ENCODE data around the gene GYPB.
"Not testable (repeated sequence)": the region's sequence is repeated elsewhere in the genome, so short reads cannot be mapped to it uniquely, and the experiment has no call there.

GYPB gene

GRCh38 chr4:143974021-143974420 lies 45.2 kb downstream of the GYPB start:
- not testable (repeated sequence) for H3K4me1 ChIP-seq (ENCODE audit: control insufficient read depth, insufficient read depth, low read length); H3K9me3 ChIP-seq (replicated peaks; ENCODE audit: low read length); H3K36me3 ChIP-seq (ENCODE audit: insufficient read depth, low read length); H3K4me2 ChIP-seq (ENCODE audit: low read length); H3K9ac ChIP-seq (ENCODE audit: low read depth, low read length); H3K4me3 ChIP-seq (ENCODE audit: low read length); H3K27me3 ChIP-seq (ENCODE audit: control insufficient read depth, insufficient read depth, low read length)

- no peak overlapping the region for H3K9ac ChIP-seq (ENCODE audit: low read depth, low read length)
- no peak overlapping the region for H3K4me2 ChIP-seq (ENCODE audit: low read length)
- no peaks in the 10 kb centered on the region for H3K27me3 ChIP-seq (ENCODE audit: control insufficient read depth, insufficient read depth, low read length)
- no peak overlapping the region for H3K4me3 ChIP-seq (ENCODE audit: low read length)
- H3K36me3 ChIP-seq (ENCODE audit: insufficient read depth, low read length): no peaks in the 10 kb centered on the region
- no peaks in the 10 kb centered on the region for H3K9me3 ChIP-seq (replicated peaks; ENCODE audit: low read length)
- no peaks in the 10 kb centered on the region for H3K4me1 ChIP-seq (ENCODE audit: control insufficient read depth, insufficient read depth, low read length)
Measured at GRCh38 chr4:143961075-143961474, 58.1 kb downstream of the GYPB start.

GRCh38 chr4:143955306-143955705 lies 63.9 kb downstream of the GYPB start:
- not testable (repeated sequence) for H3K4me2 ChIP-seq (ENCODE audit: low read length); H3K4me3 ChIP-seq (ENCODE audit: low read length); H3K27me3 ChIP-seq (ENCODE audit: control insufficient read depth, insufficient read depth, low read length); H3K9me3 ChIP-seq (replicated peaks; ENCODE audit: low read length); H3K36me3 ChIP-seq (ENCODE audit: insufficient read depth, low read length); H3K9ac ChIP-seq (ENCODE audit: low read depth, low read length); H3K4me1 ChIP-seq (ENCODE audit: control insufficient read depth, insufficient read depth, low read length)

- H3K9ac ChIP-seq (ENCODE audit: low read depth, low read length); H3K4me2 ChIP-seq (ENCODE audit: low read length); H3K9me3 ChIP-seq (replicated peaks; ENCODE audit: low read length): not testable (repeated sequence)
Measured at GRCh38 chr4:143951458-143951972, 67.7 kb downstream of the GYPB start.

GRCh38 chr4:143950967-143951366 lies 68.2 kb downstream of the GYPB start:
- H3K27me3 ChIP-seq (ENCODE audit: control insufficient read depth, insufficient read depth, low read length); H3K4me3 ChIP-seq (ENCODE audit: low read length); H3K9me3 ChIP-seq (replicated peaks; ENCODE audit: low read length); H3K9ac ChIP-seq (ENCODE audit: low read depth, low read length); H3K36me3 ChIP-seq (ENCODE audit: insufficient read depth, low read length); H3K4me1 ChIP-seq (ENCODE audit: control insufficient read depth, insufficient read depth, low read length); H3K4me2 ChIP-seq (ENCODE audit: low read length): not testable (repeated sequence)

More at GRCh38 chr4:143951458-143951972, 67.7 kb downstream of the GYPB start:
- not testable (repeated sequence) for H3K4me3 ChIP-seq (ENCODE audit: low read length); H3K27me3 ChIP-seq (ENCODE audit: control insufficient read depth, insufficient read depth, low read length); H3K36me3 ChIP-seq (ENCODE audit: insufficient read depth, low read length); H3K4me1 ChIP-seq (ENCODE audit: control insufficient read depth, insufficient read depth, low read length)

- H3K4me3 ChIP-seq (ENCODE audit: low read length); H3K9ac ChIP-seq (ENCODE audit: low read depth, low read length); H3K27me3 ChIP-seq (ENCODE audit: control insufficient read depth, insufficient read depth, low read length); H3K4me1 ChIP-seq (ENCODE audit: control insufficient read depth, insufficient read depth, low read length); H3K36me3 ChIP-seq (ENCODE audit: insufficient read depth, low read length); H3K9me3 ChIP-seq (replicated peaks; ENCODE audit: low read length); H3K4me2 ChIP-seq (ENCODE audit: low read length): not testable (repeated sequence)
Measured at GRCh38 chr4:143950185-143950584, 69.0 kb downstream of the GYPB start.

GRCh38 chr4:143947493-143947892 lies 71.7 kb downstream of the GYPB start:
- not testable (repeated sequence) for H3K4me2 ChIP-seq (ENCODE audit: low read length); H3K36me3 ChIP-seq (ENCODE audit: insufficient read depth, low read length); H3K4me1 ChIP-seq (ENCODE audit: control insufficient read depth, insufficient read depth, low read length); H3K9me3 ChIP-seq (replicated peaks; ENCODE audit: low read length); H3K4me3 ChIP-seq (ENCODE audit: low read length); H3K9ac ChIP-seq (ENCODE audit: low read depth, low read length); H3K27me3 ChIP-seq (ENCODE audit: control insufficient read depth, insufficient read depth, low read length)
